ENCODE data around the gene MEGF11.
A peak's percentile ranks its signal among the peaks of the same experiment; 100 is the strongest.

Gene MEGF11

DNA sequence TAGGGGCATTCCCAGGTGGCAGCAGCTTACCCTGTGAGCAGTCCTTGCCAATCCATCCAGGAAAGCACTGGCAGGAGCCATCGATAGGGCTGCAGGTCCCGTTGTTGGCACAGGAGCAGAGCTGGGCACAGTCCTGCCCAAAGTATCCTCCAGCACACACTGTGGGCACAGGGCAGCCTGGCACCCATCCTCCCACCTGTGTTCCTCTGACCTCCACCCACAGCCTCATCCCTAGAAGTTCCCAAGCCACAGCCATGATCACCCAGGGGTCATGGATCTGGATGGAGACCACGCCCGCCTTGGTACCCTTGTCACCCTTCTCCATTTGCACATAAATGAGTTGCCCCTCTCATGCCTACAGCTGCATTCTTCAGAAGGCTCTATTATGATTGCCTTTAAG lies 335.6 kb downstream of the MEGF11 start:
- H3K4me3 ChIP-seq (ENCODE audit: low read depth, low read length): no peak overlapping the region
- DNase-seq (ENCODE audit: low read depth): no peak
- TF ChIP-seq, protein P1, sequence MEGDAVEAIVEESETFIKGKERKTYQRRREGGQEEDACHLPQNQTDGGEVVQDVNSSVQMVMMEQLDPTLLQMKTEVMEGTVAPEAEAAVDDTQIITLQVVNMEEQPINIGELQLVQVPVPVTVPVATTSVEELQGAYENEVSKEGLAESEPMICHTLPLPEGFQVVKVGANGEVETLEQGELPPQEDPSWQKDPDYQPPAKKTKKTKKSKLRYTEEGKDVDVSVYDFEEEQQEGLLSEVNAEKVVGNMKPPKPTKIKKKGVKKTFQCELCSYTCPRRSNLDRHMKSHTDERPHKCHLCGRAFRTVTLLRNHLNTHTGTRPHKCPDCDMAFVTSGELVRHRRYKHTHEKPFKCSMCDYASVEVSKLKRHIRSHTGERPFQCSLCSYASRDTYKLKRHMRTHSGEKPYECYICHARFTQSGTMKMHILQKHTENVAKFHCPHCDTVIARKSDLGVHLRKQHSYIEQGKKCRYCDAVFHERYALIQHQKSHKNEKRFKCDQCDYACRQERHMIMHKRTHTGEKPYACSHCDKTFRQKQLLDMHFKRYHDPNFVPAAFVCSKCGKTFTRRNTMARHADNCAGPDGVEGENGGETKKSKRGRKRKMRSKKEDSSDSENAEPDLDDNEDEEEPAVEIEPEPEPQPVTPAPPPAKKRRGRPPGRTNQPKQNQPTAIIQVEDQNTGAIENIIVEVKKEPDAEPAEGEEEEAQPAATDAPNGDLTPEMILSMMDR (conservative IDR thresholded peaks at IDR 0.05; ENCODE audit: low read depth, low read length): no peak

GRCh38 chr15:65917407-65917756 lies 336.2 kb downstream of the MEGF11 start:
- no peak overlapping the region for H3K4me3 ChIP-seq (ENCODE audit: low read depth, low read length)
- no peak for DNase-seq (ENCODE audit: low read depth)
- TF ChIP-seq, protein P1 (conservative IDR thresholded peaks at IDR 0.05; ENCODE audit: low read depth, low read length): no peak

DNA sequence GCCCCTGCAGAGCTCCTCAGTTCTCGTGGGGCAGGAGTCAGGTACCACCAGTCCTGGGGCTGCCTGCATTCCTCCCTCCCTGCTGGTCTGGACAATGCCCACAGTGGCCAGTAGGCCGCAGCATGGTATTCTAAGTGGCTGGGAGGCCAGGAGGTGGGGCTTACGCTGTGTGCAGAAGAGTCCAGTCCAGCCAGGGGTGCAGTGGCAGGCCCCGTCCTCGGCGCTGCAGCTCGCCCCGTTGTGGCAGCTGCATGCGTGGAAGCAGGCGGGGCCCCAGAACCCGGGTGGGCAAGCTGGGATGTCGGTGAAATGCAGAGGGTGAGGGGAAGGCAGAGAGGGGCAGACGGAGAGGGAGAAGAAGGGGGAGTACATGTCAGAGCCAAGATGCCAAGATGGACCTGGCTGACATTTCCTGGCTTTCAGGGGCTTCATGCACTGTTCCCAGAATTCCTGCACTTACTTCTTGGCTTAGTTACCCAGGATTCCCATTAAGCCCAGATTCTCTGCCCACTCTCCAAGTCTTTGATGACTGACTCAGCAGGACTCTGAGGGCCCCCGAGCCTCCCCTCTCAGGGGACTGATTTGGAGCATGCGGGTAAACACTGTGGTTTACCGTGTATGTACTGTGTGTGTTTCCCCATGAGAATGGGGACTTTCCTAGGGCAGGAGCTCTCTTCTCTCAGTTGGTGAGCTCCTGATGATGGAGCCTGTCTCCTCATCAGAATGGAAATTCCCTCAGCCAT lies 336.7 kb downstream of the MEGF11 start:
- H3K4me3 ChIP-seq (ENCODE audit: low read depth, low read length): no peak overlapping the region
- peak; percentile 82 for DNase-seq (ENCODE audit: low read depth)
- TF ChIP-seq, protein P1 (conservative IDR thresholded peaks at IDR 0.05; ENCODE audit: low read depth, low read length): peak; percentile 84

DNA sequence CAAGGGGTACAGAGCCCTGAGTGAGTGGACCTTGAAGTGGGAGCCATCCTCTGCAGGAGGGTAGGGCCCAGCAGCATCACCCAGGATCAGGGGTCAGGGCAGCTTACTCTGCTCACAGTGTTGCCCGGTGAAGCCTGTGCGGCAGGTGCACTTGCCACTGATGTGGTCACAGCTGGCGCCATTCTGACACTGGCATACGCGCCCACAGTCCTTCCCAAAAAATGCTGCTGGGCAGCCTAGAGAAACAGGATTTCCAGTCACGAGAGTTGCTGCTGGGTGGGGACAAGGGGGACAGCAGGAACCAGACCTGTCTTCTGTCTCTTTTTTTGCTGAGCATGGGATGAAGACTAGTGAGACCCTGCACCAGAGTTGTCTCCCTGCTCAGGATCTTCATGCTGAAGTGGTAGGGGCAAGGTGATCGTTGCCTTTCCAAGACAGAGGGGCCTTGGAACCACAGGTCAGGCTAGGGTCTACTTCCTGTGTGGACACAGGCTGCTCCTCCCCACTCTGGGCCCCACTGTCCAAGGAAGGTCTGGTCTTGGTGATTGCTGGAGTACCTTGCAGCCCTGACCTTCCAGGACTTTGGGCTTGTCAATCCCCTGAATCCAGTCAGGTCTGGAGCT lies 337.4 kb downstream of the MEGF11 start:
- no peak for DNase-seq (ENCODE audit: low read depth)
- TF ChIP-seq, protein P1 (conservative IDR thresholded peaks at IDR 0.05; ENCODE audit: low read depth, low read length): no peak
- no peak overlapping the region for H3K4me3 ChIP-seq (ENCODE audit: low read depth, low read length)

GRCh38 chr15:65914981-65915925 lies 338.3 kb downstream of the MEGF11 start:
- DNase-seq (ENCODE audit: low read depth): no peak
- H3K4me3 ChIP-seq (ENCODE audit: low read depth, low read length): no peak overlapping the region
- TF ChIP-seq, protein P1 (conservative IDR thresholded peaks at IDR 0.05; ENCODE audit: low read depth, low read length): no peak

GRCh38 chr15:65914386-65914785 lies 339.2 kb downstream of the MEGF11 start:
- TF ChIP-seq, protein P1 (conservative IDR thresholded peaks at IDR 0.05; ENCODE audit: low read depth, low read length): no peak
- DNase-seq (ENCODE audit: low read depth): no peak
- no peak overlapping the region for H3K4me3 ChIP-seq (ENCODE audit: low read depth, low read length)

Measured in choroid plexus epithelial cell (primary cell).